HepG2 (cell line): ENCODE data around the gene SEMA4A. TPM values are rescaled to one million over a fixed set of nuclear protein-coding genes. Genes with fewer than 3 reads are reported as not detected.
A peak's percentile ranks its signal among the peaks of the same experiment; 100 is the strongest.

Experiments used
- ELF4 ChIP-seq: sonication (generic); formaldehyde crosslinking; IDR thresholded peaks from 2 replicates; pipeline ENCODE4 v1.5.0; 2020; ENCODE audit warnings: missing genetic modification reagents, mild to moderate bottlenecking, moderate library complexity, borderline replicate concordance
- IRF1 ChIP-seq: sonication (generic); formaldehyde crosslinking; IDR thresholded peaks from 2 replicates; pipeline ENCODE4 v1.4.0; 2020; ENCODE audit warnings: low read depth, mild to moderate bottlenecking, missing genetic modification reagents
- NCOA1 ChIP-seq: sonication (generic); formaldehyde crosslinking; IDR thresholded peaks from 2 replicates; pipeline ENCODE4 v1.9.0; 2021; ENCODE audit warnings: missing genetic modification reagents
- NR2C2 ChIP-seq: sonication (generic); formaldehyde crosslinking; IDR thresholded peaks from 2 replicates; pipeline ENCODE4 v1.4.0; 2020; ENCODE audit warnings: missing genetic modification reagents, mild to moderate bottlenecking, moderate library complexity, borderline replicate concordance
- NR2F6 ChIP-seq, 2 experiments: IDR thresholded peaks; 2 replicates each; pipeline ENCODE4 v1.6.1; 2016; ENCODE audit warnings: antibody characterized with exemption in 1 of 2, mild to moderate bottlenecking in 1 of 2
- POLR2A ChIP-seq, 2 experiments: IDR thresholded peaks; 2 replicates each; pipeline ENCODE4 v1.6.1; 2011; ENCODE audit warnings: low read depth in 2 of 2, low read length in 2 of 2, mild to moderate bottlenecking in 1 of 2, moderate library complexity in 1 of 2; ENCODE audit not compliant: insufficient read depth in 1 of 2
- YY1 ChIP-seq: IDR thresholded peaks from 2 replicates; pipeline ENCODE4 v1.6.1; 2011; ENCODE audit warnings: low read length, low read depth, moderate library complexity, mild to moderate bottlenecking; ENCODE audit not compliant: insufficient read depth, insufficient replicate concordance
- ZNF414 ChIP-seq: sonication (generic); formaldehyde crosslinking; IDR thresholded peaks from 2 replicates; pipeline ENCODE4 v1.5.0; 2020; ENCODE audit warnings: missing genetic modification reagents
- ZNF432 ChIP-seq: sonication (generic); formaldehyde crosslinking; IDR thresholded peaks from 2 replicates; pipeline ENCODE4 v1.5.0; 2020; ENCODE audit warnings: missing genetic modification reagents, mild to moderate bottlenecking, borderline replicate concordance
- ZNF768 ChIP-seq: sonication (generic); formaldehyde crosslinking; IDR thresholded peaks from 2 replicates; pipeline ENCODE4 v1.4.0; 2020; ENCODE audit warnings: missing genetic modification reagents
- polyA plus RNA-seq, 8 experiments: library from polyadenylated mRNA; depleted of rRNA in 3 of 8; stranded (reverse) in 7 of 8; unstranded in 1 of 8; fragments of >200 nt; fragmentation: Illumina TruSeq in 4 of 8; extraction: Trizol in 4 of 8; gene quantifications; 2 replicates each; pipeline versions ENCODE4 v1.2.1 to v1.2.3, GENCODE V29; 2011 to 2016; ENCODE audit warnings: low read depth in 4 of 8, missing spikeins in 1 of 8, mixed read lengths in 1 of 8; ENCODE audit not compliant: insufficient read depth in 1 of 8
- total RNA-seq, 5 experiments: library from RNA; depleted of rRNA; stranded (reverse); fragments of >200 nt; fragmentation: Illumina TruSeq; extraction: Trizol; gene quantifications; 2 replicates each; pipeline ENCODE4 v1.2.3, GENCODE V29; 2016; ENCODE audit warnings: low read depth in 1 of 5
- TF ChIP-seq, protein P1 (sequence below): sonication (generic); formaldehyde crosslinking; IDR thresholded peaks from 2 replicates; pipeline ENCODE4 v1.5.1; 2020; ENCODE audit warnings: mild to moderate bottlenecking, missing genetic modification reagents, borderline replicate concordance
- TF ChIP-seq, protein P2 (sequence below): sonication (generic); formaldehyde crosslinking; IDR thresholded peaks from 2 replicates; pipeline ENCODE4 v1.5.0; 2020; ENCODE audit warnings: mild to moderate bottlenecking, missing genetic modification reagents
- TF ChIP-seq, protein P3 (sequence below): sonication (generic); formaldehyde crosslinking; IDR thresholded peaks from 2 replicates; pipeline ENCODE4 v1.4.0; 2020; ENCODE audit warnings: missing genetic modification reagents

The SEMA4A gene
- total and polyA plus RNA-seq, 2 of the 13 experiments (the other 11 are each of a cell fraction or from before 2014, with no cell fraction given) = 0.09 to 0.20 TPM

GRCh38 chr1:156104861-156105832 is 48.2 kb upstream of the SEMA4A start (continued):
- TF ChIP-seq, protein P1, sequence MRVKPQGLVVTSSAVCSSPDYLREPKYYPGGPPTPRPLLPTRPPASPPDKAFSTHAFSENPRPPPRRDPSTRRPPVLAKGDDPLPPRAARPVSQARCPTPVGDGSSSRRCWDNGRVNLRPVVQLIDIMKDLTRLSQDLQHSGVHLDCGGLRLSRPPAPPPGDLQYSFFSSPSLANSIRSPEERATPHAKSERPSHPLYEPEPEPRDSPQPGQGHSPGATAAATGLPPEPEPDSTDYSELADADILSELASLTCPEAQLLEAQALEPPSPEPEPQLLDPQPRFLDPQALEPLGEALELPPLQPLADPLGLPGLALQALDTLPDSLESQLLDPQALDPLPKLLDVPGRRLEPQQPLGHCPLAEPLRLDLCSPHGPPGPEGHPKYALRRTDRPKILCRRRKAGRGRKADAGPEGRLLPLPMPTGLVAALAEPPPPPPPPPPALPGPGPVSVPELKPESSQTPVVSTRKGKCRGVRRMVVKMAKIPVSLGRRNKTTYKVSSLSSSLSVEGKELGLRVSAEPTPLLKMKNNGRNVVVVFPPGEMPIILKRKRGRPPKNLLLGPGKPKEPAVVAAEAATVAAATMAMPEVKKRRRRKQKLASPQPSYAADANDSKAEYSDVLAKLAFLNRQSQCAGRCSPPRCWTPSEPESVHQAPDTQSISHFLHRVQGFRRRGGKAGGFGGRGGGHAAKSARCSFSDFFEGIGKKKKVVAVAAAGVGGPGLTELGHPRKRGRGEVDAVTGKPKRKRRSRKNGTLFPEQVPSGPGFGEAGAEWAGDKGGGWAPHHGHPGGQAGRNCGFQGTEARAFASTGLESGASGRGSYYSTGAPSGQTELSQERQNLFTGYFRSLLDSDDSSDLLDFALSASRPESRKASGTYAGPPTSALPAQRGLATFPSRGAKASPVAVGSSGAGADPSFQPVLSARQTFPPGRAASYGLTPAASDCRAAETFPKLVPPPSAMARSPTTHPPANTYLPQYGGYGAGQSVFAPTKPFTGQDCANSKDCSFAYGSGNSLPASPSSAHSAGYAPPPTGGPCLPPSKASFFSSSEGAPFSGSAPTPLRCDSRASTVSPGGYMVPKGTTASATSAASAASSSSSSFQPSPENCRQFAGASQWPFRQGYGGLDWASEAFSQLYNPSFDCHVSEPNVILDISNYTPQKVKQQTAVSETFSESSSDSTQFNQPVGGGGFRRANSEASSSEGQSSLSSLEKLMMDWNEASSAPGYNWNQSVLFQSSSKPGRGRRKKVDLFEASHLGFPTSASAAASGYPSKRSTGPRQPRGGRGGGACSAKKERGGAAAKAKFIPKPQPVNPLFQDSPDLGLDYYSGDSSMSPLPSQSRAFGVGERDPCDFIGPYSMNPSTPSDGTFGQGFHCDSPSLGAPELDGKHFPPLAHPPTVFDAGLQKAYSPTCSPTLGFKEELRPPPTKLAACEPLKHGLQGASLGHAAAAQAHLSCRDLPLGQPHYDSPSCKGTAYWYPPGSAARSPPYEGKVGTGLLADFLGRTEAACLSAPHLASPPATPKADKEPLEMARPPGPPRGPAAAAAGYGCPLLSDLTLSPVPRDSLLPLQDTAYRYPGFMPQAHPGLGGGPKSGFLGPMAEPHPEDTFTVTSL (CRISPR knock-in tag) = no peak
- peak; percentile 7 for TF ChIP-seq YY1
- TF ChIP-seq NCOA1 (CRISPR knock-in tag) = 0 out of 2 replicates have a peak, but pooled peaks have one; percentile 26
- TF ChIP-seq ELF4 (CRISPR knock-in tag) = no peak
- TF ChIP-seq, protein P2, sequence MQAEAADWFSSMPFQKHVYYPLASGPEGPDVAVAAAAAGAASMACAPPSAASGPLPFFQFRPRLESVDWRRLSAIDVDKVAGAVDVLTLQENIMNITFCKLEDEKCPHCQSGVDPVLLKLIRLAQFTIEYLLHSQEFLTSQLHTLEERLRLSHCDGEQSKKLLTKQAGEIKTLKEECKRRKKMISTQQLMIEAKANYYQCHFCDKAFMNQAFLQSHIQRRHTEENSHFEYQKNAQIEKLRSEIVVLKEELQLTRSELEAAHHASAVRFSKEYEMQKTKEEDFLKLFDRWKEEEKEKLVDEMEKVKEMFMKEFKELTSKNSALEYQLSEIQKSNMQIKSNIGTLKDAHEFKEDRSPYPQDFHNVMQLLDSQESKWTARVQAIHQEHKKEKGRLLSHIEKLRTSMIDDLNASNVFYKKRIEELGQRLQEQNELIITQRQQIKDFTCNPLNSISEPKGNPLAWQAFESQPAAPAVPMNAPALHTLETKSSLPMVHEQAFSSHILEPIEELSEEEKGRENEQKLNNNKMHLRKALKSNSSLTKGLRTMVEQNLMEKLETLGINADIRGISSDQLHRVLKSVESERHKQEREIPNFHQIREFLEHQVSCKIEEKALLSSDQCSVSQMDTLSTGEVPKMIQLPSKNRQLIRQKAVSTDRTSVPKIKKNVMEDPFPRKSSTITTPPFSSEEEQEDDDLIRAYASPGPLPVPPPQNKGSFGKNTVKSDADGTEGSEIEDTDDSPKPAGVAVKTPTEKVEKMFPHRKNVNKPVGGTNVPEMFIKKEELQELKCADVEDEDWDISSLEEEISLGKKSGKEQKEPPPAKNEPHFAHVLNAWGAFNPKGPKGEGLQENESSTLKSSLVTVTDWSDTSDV (CRISPR knock-in tag) = peak; percentile 76; the same call in 1 of the 2 replicates
- peak; percentile 66 for TF ChIP-seq NR2F6 (IDR thresholded peaks at IDR 0.05)
- TF ChIP-seq NR2F6 (CRISPR knock-in tag; IDR thresholded peaks at IDR 0.05) = peak; percentile 87
- no peak for TF ChIP-seq IRF1 (CRISPR knock-in tag)
- TF ChIP-seq, protein P3, sequence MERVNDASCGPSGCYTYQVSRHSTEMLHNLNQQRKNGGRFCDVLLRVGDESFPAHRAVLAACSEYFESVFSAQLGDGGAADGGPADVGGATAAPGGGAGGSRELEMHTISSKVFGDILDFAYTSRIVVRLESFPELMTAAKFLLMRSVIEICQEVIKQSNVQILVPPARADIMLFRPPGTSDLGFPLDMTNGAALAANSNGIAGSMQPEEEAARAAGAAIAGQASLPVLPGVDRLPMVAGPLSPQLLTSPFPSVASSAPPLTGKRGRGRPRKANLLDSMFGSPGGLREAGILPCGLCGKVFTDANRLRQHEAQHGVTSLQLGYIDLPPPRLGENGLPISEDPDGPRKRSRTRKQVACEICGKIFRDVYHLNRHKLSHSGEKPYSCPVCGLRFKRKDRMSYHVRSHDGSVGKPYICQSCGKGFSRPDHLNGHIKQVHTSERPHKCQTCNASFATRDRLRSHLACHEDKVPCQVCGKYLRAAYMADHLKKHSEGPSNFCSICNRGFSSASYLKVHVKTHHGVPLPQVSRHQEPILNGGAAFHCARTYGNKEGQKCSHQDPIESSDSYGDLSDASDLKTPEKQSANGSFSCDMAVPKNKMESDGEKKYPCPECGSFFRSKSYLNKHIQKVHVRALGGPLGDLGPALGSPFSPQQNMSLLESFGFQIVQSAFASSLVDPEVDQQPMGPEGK = peak; percentile 49
- 0 out of 2 replicates have a peak, but pooled peaks have one; percentile 25 for TF ChIP-seq ZNF414 (CRISPR knock-in tag)
- TF ChIP-seq POLR2A (IDR thresholded peaks at IDR 0.05; ENCODE audit: insufficient read depth in 1 of 2, low read depth in 2 of 2, low read length in 2 of 2) = peak; percentile 31 to 46; a peak in 2 of 4 replicates
- no peak for TF ChIP-seq ZNF768 (CRISPR knock-in tag)
- peak; percentile 64 for TF ChIP-seq NR2C2 (CRISPR knock-in tag)
- TF ChIP-seq ZNF432 (CRISPR knock-in tag) = no peak
